Naive thymus-derived CD4-positive, alpha-beta T cell (primary cell): ENCODE data around the gene NPBWR2. TPM values are rescaled to one million over a fixed set of nuclear protein-coding genes. Genes with fewer than 3 reads are reported as not detected.

Experiments used
- ATAC-seq: fragments of 150-1000 bp; cut with Tn5 transposase; 2 replicates; pipeline ENCODE4 v1.10.0; 2021; ENCODE audit warnings: mild to moderate bottlenecking, moderate library complexity
- CTCF ChIA-PET: fragments of 350-600 bp; sonication (Branson Sonifier 250); formaldehyde crosslinking; loops from one replicate; lab custom pipeline; 2021; ENCODE audit warnings: antibody characterized with exemption; lab: Charles Lee
- POLR2A ChIA-PET: fragments of 350-600 bp; sonication (Branson Sonifier 250); formaldehyde crosslinking; loops from one replicate; lab custom pipeline; 2021; ENCODE audit warnings: antibody characterized with exemption, inconsistent platforms; lab: Charles Lee
- DNase-seq, 9 donors: peaks; one replicate each; pipeline versions ENCODE4 v3.0.0 to v3.0.0-alpha.2; 2020 to 2022; ENCODE audit warnings: mixed read lengths in 1 of 9
- H3K27ac ChIP-seq: one replicate; pipeline ENCODE4 v1.7.0; 2013; ENCODE audit warnings: mild to moderate bottlenecking, low read depth, low read length, moderate library complexity
- H3K27me3 ChIP-seq, 2 donors: one replicate each; pipeline ENCODE4 v1.7.0; 2013; ENCODE audit warnings: low read length in 2 of 2, mild to moderate bottlenecking in 2 of 2, moderate library complexity in 2 of 2; ENCODE audit not compliant: control insufficient read depth in 2 of 2, insufficient read depth in 2 of 2
- H3K36me3 ChIP-seq, 3 experiments: 1 replicate in 2 of 3; 2 replicates in 1 of 3; pipeline ENCODE4 v1.7.0; 2013; ENCODE audit warnings: low read length in 3 of 3, mild to moderate bottlenecking in 3 of 3, moderate library complexity in 1 of 3; ENCODE audit not compliant: insufficient read depth in 3 of 3, control insufficient read depth in 2 of 3
- H3K4me1 ChIP-seq, 2 donors: one replicate each; pipeline ENCODE4 v1.7.0; 2013; ENCODE audit warnings: low read length in 2 of 2, mild to moderate bottlenecking in 2 of 2, moderate library complexity in 1 of 2; ENCODE audit not compliant: control insufficient read depth in 2 of 2, insufficient read depth in 2 of 2
- H3K4me3 ChIP-seq: 2 replicates; pipeline ENCODE4 v1.7.0; 2013; ENCODE audit warnings: mild to moderate bottlenecking, low read length
- H3K9me3 ChIP-seq, 3 experiments: 1 replicate in 2 of 3; 2 replicates in 1 of 3; pipeline ENCODE4 v1.7.0; 2013; ENCODE audit warnings: low read length in 3 of 3; ENCODE audit not compliant: control insufficient read depth in 2 of 3
- H3K27ac Mint-ChIP-seq, 9 donors: one replicate each; pipeline ENCODE4 v1.8.0; 2020 to 2022; ENCODE audit warnings: mixed read lengths in 9 of 9, mild to moderate bottlenecking in 8 of 9, moderate library complexity in 5 of 9, inconsistent platforms in 2 of 9
- H3K27me3 Mint-ChIP-seq, 5 donors: one replicate each; pipeline ENCODE4 v1.8.0; 2021 to 2022; ENCODE audit warnings: mixed read lengths in 5 of 5, mild to moderate bottlenecking in 1 of 5
- H3K36me3 Mint-ChIP-seq, 5 donors: one replicate each; pipeline ENCODE4 v1.8.0; 2020 to 2022; ENCODE audit warnings: mixed read lengths in 5 of 5, mild to moderate bottlenecking in 3 of 5, inconsistent platforms in 1 of 5
- H3K4me1 Mint-ChIP-seq, 7 donors: one replicate each; pipeline ENCODE4 v1.8.0; 2020 to 2022; ENCODE audit warnings: mixed read lengths in 7 of 7, mild to moderate bottlenecking in 3 of 7, inconsistent platforms in 1 of 7
- H3K4me3 Mint-ChIP-seq, 10 donors: one replicate each; pipeline ENCODE4 v1.8.0; 2020 to 2022; ENCODE audit warnings: mild to moderate bottlenecking in 10 of 10, mixed read lengths in 10 of 10, moderate library complexity in 6 of 10, inconsistent platforms in 2 of 10
- H3K9me3 Mint-ChIP-seq, 11 donors: one replicate each; pipeline ENCODE4 v1.8.0; 2020 to 2022; ENCODE audit warnings: mixed read lengths in 11 of 11, mild to moderate bottlenecking in 4 of 11, inconsistent platforms in 1 of 11, moderate library complexity in 1 of 11
- intact Hi-C, 2 donors: fragments of 100-400 bp; cut with micrococcal nuclease; formaldehyde crosslinking; loops; one replicate each; pipeline ENCODE4 v1.15.1; 2023
- polyA plus RNA-seq, 2 donors: library from polyadenylated mRNA; unstranded; fragments of 300-500 nt; fragmentation: Illumina TruSeq; gene quantifications; one replicate each; pipeline ENCODE4 v1.2.3, GENCODE V29; 2021
- total RNA-seq, 6 experiments: library from RNA in 5 of 6; stranded (reverse) in 5 of 6; gene quantifications; 1 replicate in 5 of 6; 2 replicates in 1 of 6; pipeline ENCODE4 v1.2.3 and lab custom pipeline; 2021 to 2026

The NPBWR2 gene, protein sequence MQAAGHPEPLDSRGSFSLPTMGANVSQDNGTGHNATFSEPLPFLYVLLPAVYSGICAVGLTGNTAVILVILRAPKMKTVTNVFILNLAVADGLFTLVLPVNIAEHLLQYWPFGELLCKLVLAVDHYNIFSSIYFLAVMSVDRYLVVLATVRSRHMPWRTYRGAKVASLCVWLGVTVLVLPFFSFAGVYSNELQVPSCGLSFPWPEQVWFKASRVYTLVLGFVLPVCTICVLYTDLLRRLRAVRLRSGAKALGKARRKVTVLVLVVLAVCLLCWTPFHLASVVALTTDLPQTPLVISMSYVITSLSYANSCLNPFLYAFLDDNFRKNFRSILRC
- total RNA-seq (not detected), polyA plus RNA-seq (not detected), total RNA-seq (lab: John Stamatoyannopoulos, UW) (not detected)

DNA sequence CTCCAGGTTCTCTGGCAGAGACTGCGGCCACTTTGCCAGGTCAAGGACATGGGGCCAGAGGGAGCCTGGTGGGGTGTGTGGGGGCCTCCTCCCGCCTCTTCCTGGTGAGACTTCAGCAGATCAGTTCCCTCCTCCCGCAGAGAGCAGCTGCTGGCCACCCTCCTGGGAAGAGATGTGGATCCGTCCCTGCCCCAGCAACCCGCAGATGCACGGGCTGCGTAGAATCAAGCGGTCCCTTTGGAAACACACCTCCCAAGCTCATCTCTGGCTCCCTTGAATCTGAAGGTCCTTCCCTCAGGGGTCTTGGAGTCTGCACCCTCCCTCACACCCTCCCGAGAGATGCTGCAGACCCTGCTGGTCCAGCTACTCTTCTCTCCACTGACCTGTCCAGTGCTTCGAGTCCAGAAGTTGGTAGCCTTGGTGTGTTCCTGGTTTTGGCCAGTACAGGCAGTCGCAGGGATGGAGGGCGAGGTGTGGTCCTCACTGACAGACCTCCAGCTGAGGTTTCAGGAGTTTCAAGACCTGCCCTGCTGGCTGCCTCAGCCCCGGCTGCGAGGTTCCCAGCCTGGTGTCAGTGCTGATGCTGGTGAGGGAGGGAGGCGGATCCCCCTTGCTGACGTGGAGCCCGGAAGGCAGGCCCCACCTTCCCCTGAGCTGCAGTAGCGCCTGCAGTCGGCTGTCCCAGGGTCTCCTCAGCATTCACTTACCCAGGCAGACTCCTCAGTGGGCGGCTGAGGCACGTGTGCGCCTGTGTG, at the start of gene NPBWR2:
NPBWR2 (minus strand) TSS at position 585 of the 755 bp plus-strand sequence. CDS start 734 bp downstream, outside the sequence.
- H3K27ac Mint-ChIP-seq: peak within 1 kb of the TSS in 2 of 9 donors; percentile 9 to 28
- Histone ChIP-seq H3K27me3 (no peaks in the 10 kb centered on the region), H3K36me3 (no peaks in the 10 kb centered on the region), H3K27ac (no peak within 1 kb of the TSS), H3K4me3 (no peak within 1 kb of the TSS), H3K4me1 (no peaks in the 10 kb centered on the region), H3K9me3 (no peaks in the 10 kb centered on the region)
- ATAC-seq (peak; percentile 71), DNase-seq (peak in 6 of 9 donors; percentile 19 to 40 (median 30))
- CTCF ChIA-PET: interaction anchor here (0.6 kb wide), 1 partner anchor 465 kb away, joined by 3 read pairs; no protein-coding TSS in a partner anchor
- H3K4me1 Mint-ChIP-seq: peaks cover 0 to 11% (median 5%) of the 10 kb centered on the region in 7 donors
- intact Hi-C loops: no loop called here
- POLR2A ChIA-PET: no interaction called here
- H3K9me3 Mint-ChIP-seq: no peaks in the 10 kb centered on the region
- peaks cover 0 to 19% (median 6%) of the 10 kb centered on the region in 5 donors for H3K27me3 Mint-ChIP-seq
- H3K4me3 Mint-ChIP-seq: peak within 1 kb of the TSS in 1 of 10 donors; percentile 20
- H3K36me3 Mint-ChIP-seq: no peaks in the 10 kb centered on the region

DNA sequence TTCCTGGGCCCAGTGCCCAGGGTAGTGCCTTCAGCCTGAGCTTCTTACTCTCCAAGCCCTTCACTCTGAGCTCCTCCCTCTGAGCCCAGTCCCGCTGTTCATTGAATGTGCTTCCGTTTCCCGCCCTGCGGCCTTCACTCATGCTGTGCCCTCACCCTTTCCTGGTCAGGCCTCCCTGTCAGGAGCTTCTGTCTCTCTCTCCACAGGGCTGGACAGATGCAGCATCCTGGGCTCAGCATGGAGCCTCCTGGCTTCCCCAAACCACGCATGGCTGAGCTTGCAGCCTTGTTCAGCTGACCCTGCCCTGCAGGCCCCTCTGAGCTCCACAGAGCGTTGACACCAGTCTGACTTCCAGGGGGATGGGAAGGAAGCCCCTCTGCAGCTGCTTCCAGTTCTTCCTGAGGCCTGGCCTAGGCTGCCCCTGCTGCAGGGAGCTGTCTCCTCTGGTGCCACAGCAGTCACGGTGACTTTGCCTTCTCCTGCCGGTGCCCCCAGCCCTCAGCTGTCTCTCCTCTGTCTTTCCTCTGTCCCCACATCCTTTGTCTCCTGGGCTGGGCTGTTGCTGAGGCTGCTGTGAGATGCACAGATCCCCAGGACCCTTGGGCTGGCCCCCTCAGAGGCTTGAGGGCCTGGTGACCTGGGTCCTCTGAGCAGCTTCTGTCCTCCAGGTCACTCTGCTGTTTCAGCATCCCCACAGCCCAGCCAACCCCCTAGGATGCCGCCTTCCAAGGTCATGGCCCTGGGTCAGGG, 48.9 kb upstream of the NPBWR2 start:
- H3K4me3 Mint-ChIP-seq: no peak overlapping the region
- H3K4me1 Mint-ChIP-seq: no peaks in the 10 kb centered on the region
- no peak overlapping the region for H3K27ac Mint-ChIP-seq
- no peaks in the 10 kb centered on the region for H3K36me3 Mint-ChIP-seq
- Histone ChIP-seq H3K27me3 (peaks cover 0 to 6% of the 10 kb centered on the region in 2 donors), H3K36me3 (no peaks in the 10 kb centered on the region), H3K4me3 (no peak overlapping the region), H3K27ac (no peak overlapping the region), H3K4me1 (no peaks in the 10 kb centered on the region), H3K9me3 (no peaks in the 10 kb centered on the region)
- peaks cover 0 to 2% (median 0%) of the 10 kb centered on the region in 11 donors for H3K9me3 Mint-ChIP-seq
- POLR2A ChIA-PET: no interaction called here
- intact Hi-C loops: no loop called here
- no peak for DNase-seq
- H3K27me3 Mint-ChIP-seq: peaks cover 7 to 25% (median 11%) of the 10 kb centered on the region in 5 donors
- ATAC-seq: no peak
- CTCF ChIA-PET: no interaction called here

DNA sequence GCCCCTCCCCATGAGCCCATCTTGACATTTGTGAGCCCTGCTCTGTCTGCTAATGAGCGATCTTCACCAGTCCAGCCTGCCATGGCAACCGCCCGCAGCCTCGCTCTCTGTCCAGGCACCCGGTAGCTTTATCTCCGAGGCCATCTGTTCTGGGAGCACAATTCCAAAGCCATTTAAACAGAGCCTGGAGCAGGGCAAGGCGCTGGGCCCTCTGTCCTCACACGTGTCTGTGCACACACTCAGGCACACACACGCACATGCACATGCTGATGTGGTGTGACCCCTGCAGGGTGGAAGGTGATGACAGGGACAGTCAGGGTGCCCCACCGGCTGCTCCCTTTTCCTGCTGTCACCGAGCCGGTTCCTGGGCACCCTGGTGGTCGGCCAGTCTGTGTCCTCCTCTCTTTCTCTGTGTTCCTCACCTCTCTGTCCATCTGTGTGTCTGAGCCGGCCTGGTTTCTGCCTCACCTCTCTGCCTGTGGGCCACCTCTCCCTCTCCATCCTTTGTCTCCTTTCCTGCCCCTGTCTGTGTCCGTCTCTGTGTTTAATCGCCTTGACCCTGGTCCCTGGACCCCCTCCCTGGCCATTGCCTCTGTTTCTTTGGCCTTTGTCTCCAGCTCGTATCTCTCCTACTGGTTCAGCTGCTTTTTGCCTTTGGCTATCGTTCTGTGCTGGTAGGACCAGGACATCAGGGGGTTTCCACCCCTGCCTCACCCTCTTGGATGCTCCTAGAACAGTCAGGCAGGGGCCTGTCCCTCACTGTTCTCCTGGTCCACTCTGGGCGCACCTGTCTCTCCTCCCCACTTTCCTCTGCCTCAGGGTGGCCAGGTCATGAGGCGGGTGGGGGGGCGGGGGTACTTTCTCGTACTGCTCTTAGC, 48.1 kb upstream of the NPBWR2 start:
- Histone ChIP-seq H3K27ac (no peak overlapping the region), H3K27me3 (peaks cover 0 to 6% of the 10 kb centered on the region in 2 donors), H3K36me3 (no peaks in the 10 kb centered on the region), H3K9me3 (no peaks in the 10 kb centered on the region), H3K4me3 (no peak overlapping the region), H3K4me1 (no peaks in the 10 kb centered on the region)
- CTCF ChIA-PET: no interaction called here
- H3K27me3 Mint-ChIP-seq: peaks cover 3 to 19% (median 5%) of the 10 kb centered on the region in 5 donors
- no peak for DNase-seq
- no peak for ATAC-seq
- H3K4me3 Mint-ChIP-seq: no peak overlapping the region
- H3K9me3 Mint-ChIP-seq: peaks cover 0 to 2% (median 0%) of the 10 kb centered on the region in 11 donors
- H3K27ac Mint-ChIP-seq: no peak overlapping the region
- H3K36me3 Mint-ChIP-seq: no peaks in the 10 kb centered on the region
- intact Hi-C loops: no loop called here
- H3K4me1 Mint-ChIP-seq: peaks cover 0 to 1% (median 0%) of the 10 kb centered on the region in 7 donors
- POLR2A ChIA-PET: no interaction called here

DNA sequence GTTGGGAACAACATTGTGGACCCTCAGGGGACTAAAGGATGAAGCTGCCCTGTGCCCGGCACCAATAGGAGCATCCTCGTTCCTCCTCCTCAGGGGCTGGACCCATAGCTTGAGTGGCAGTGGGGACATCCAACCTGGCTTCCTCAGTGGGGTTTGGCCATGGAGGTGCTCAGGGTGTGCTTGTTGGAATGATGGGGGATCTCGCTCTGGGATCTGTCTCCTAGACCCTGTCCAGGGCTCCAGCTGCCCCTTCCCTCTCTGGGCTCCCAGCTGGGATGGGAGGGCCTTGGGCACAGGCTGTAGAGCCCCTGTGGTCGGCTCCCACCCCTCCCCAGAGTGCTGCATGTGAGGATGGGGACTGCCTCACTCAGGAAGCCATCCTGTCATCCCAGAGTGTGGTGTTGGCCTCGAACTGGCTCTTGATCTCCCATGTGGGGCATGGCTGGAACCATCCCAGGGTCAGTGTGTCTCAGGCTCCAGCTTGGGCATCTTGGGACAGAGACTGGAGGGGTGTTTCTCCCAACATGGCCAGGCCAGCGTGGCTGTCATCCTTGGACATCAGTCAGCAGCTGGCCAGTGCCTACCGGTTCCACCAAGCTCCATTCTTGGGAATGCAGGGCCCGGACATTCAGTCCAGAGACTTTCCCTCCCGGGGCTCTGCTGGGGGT, 47.4 kb upstream of the NPBWR2 start:
- Histone ChIP-seq H3K36me3 (no peaks in the 10 kb centered on the region), H3K4me1 (no peaks in the 10 kb centered on the region), H3K27me3 (peaks cover 0 to 6% of the 10 kb centered on the region in 2 donors), H3K9me3 (no peaks in the 10 kb centered on the region), H3K4me3 (no peak overlapping the region), H3K27ac (no peak overlapping the region)
- CTCF ChIA-PET: no interaction called here
- Mint-ChIP-seq H3K9me3 (peaks cover 0 to 2% (median 0%) of the 10 kb centered on the region in 11 donors), H3K27me3 (peaks cover 0 to 14% (median 5%) of the 10 kb centered on the region in 5 donors), H3K36me3 (no peaks in the 10 kb centered on the region), H3K4me1 (peaks cover 0 to 1% (median 0%) of the 10 kb centered on the region in 7 donors), H3K27ac (no peak overlapping the region), H3K4me3 (no peak overlapping the region)
- no peak for ATAC-seq
- intact Hi-C loops: no loop called here
- POLR2A ChIA-PET: no interaction called here
- DNase-seq: no peak

DNA sequence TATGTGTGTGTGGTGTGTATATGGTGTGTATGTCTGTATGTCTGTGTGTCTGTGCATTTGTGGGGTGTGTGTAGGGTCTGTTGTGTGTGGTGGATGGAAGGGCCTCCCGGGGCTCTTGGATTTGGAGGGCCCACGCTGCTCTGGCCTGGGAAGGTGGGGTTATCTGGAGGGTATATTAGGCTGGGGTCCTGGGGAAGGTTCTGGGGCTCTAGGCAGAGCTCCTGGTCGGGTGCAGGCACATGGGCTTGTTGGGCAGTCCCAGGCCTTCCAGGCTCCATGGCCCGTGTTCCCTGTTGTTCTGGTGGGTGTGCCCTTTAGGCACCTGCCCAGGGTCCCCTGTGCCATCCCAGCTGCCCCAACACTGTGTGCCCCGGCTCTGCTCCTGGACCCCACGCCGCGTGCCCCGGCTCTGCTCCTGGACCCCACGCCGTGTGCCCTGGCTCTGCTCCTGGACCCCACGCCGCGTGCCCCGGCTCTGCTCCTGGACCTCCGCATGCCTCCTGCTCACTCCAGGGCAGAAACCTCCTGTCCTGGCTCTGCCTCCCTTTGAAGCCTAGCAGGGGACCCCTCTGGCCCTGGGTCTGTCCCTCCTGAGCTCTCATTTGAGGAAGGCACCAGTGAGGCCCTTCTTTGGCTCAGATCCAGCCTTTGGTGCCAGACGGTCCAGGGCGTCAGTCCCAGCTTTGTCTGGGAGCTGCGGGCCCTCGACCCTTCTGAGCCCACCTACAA, 46.7 kb upstream of the NPBWR2 start:
- no peaks in the 10 kb centered on the region for H3K36me3 ChIP-seq
- no peaks in the 10 kb centered on the region for H3K27me3 ChIP-seq
- Mint-ChIP-seq H3K27me3 (peaks cover 0 to 9% (median 2%) of the 10 kb centered on the region in 5 donors), H3K4me3 (no peak overlapping the region), H3K4me1 (peaks cover 0 to 1% (median 0%) of the 10 kb centered on the region in 7 donors), H3K36me3 (no peaks in the 10 kb centered on the region), H3K27ac (no peak overlapping the region), H3K9me3 (peaks cover 0 to 2% (median 0%) of the 10 kb centered on the region in 11 donors)
- no peak overlapping the region for H3K4me3 ChIP-seq
- intact Hi-C loops: no loop called here
- H3K27ac ChIP-seq: no peak overlapping the region
- no peaks in the 10 kb centered on the region for H3K4me1 ChIP-seq
- POLR2A ChIA-PET: no interaction called here
- no peaks in the 10 kb centered on the region for H3K9me3 ChIP-seq
- ATAC-seq (peak; percentile 14), DNase-seq (no peak)
- CTCF ChIA-PET: no interaction called here
